Subcutaneous abdominal adipose tissue (tissue), 5 donors: ENCODE data around the gene WFIKKN2.

Experiments
- H3K27ac ChIP-seq: one replicate; pipeline ENCODE4 v1.7.0; 2013; ENCODE audit warnings: low read depth, mild to moderate bottlenecking, inconsistent platforms, low read length, moderate library complexity
- H3K27me3 ChIP-seq, 5 donors: one replicate each; pipeline ENCODE4 v1.7.0; 2013; ENCODE audit warnings: low read length in 5 of 5, inconsistent platforms in 1 of 5; ENCODE audit not compliant: control insufficient read depth in 5 of 5, insufficient read depth in 4 of 5
- H3K36me3 ChIP-seq, 5 donors: one replicate each; pipeline ENCODE4 v1.7.0; 2013; ENCODE audit warnings: low read length in 5 of 5; ENCODE audit not compliant: control insufficient read depth in 5 of 5, insufficient read depth in 5 of 5
- H3K4me1 ChIP-seq, 5 donors: one replicate each; pipeline ENCODE4 v1.7.0; 2013; ENCODE audit warnings: low read length in 5 of 5, mild to moderate bottlenecking in 3 of 5, moderate library complexity in 1 of 5; ENCODE audit not compliant: control insufficient read depth in 5 of 5, insufficient read depth in 5 of 5
- H3K4me3 ChIP-seq, 5 donors: one replicate each; pipeline ENCODE4 v1.7.0; 2013; ENCODE audit warnings: low read length in 5 of 5, low read depth in 1 of 5
- H3K9ac ChIP-seq, 5 donors: one replicate each; pipeline ENCODE4 v1.7.0; 2013; ENCODE audit warnings: low read length in 5 of 5, mild to moderate bottlenecking in 4 of 5, moderate library complexity in 3 of 5
- H3K9me3 ChIP-seq, 5 donors: one replicate each; pipeline ENCODE4 v1.7.0; 2013; ENCODE audit warnings: low read length in 5 of 5; ENCODE audit not compliant: control insufficient read depth in 5 of 5
- donor health status: healthy.
- donor health status: healthy.
- donor health status: healthy.
- donor health status: healthy.
- donor health status: healthy.

The WFIKKN2 gene

GRCh38 chr17:50841277-50841948, 6.0 kb downstream of the WFIKKN2 start:
- Histone ChIP-seq H3K27ac (no peak overlapping the region), H3K9me3 (no peaks in the 10 kb centered on the region), H3K4me3 (no peak overlapping the region), H3K9ac (no peak overlapping the region), H3K36me3 (no peaks in the 10 kb centered on the region), H3K27me3 (peaks cover 0 to 3% (median 0%) of the 10 kb centered on the region in 5 donors), H3K4me1 (no peaks in the 10 kb centered on the region)

DNA sequence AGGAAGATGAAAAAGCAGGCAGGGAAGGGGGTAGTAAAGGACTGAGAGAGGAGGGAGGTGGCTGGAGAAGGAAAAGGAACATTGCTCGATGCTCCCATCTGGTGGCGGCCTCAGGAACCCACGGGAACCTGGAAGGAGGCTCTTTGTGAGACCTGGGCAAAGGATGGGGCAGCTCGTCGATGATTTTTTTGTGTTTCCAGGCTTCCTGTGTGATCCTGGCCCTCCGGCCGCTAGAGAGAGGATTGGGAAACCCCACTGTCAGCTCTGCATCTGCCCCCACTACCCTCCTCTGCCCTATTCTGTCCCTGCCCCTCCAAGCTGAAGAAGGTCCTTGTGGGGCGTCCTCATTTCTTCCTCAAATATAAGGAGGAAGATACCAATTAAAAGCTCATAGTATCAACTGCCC, 6.6 kb downstream of the WFIKKN2 start:
- H3K27ac ChIP-seq: no peak overlapping the region
- no peaks in the 10 kb centered on the region for H3K36me3 ChIP-seq
- H3K4me1 ChIP-seq: no peaks in the 10 kb centered on the region
- peaks cover 0 to 3% (median 0%) of the 10 kb centered on the region in 5 donors for H3K27me3 ChIP-seq
- no peaks in the 10 kb centered on the region for H3K9me3 ChIP-seq
- no peak overlapping the region for H3K4me3 ChIP-seq
- no peak overlapping the region for H3K9ac ChIP-seq

DNA sequence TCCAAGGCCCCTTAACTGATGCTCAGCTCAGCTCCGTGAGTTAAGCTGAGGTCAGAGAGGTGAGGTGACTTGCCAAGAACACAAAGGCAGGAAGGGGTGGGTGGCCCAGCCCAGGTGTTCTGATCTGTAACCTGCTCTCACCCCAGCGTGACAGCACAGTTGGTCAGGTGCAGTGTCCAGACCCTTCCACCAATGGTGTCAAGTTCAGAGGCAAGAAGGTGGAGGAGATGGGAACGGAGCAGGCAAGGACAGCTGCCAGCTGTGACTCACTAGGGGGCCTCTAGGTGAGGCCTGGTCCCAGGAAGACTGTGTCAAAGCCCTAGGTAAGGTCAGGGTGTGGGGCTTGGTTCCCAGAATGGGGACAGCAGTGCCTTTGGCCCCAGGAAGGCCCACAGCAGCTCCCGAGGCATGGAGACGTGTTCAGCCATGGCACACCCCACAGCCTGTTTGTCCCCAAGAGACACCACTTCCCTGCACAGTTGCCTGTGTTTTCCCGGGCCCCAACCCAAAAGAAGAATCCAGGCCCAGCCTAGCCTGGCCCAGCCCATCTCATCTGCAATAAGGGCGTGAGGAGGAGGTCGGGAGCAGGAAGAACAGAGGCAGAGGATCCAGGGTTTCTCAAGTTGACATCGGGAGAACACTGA, 7.2 kb downstream of the WFIKKN2 start:
- Histone ChIP-seq H3K36me3 (no peaks in the 10 kb centered on the region), H3K9me3 (no peaks in the 10 kb centered on the region), H3K4me1 (no peaks in the 10 kb centered on the region), H3K9ac (no peak overlapping the region), H3K4me3 (no peak overlapping the region), H3K27me3 (peaks cover 0 to 3% (median 0%) of the 10 kb centered on the region in 5 donors), H3K27ac (no peak overlapping the region)

- no peak overlapping the region for H3K27ac ChIP-seq
Observed at GRCh38 chr17:50843150-50843905, 7.9 kb downstream of the WFIKKN2 start.

DNA sequence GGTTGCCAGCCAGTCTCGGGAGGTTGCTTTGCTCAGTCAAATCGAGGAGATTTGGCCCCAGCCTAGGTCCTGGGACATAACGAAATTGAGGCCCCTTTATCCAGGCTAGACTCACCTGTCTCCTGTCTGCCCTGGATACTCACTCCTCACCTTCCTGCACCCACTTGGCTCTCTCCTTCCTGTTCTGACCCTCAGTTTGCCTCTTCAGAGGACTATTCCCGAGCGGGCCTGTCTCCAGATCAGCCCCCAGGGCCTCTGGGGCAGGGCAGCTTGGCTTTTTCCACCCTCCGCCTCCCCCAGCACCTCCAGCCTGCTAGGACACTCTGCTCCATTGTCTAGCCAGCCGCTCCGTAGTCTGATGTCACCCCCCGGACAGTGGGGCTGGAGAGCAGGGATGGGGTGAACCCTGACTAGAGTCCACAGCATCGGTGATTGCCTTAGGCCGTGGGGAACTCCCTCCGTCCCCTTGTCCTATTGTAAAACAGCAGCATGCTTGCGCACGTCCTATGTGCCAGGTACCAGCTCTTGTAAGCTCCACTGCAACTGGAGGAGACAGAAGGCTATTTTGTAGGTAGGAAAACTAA, 8.8 kb downstream of the WFIKKN2 start:
- Histone ChIP-seq H3K9ac (no peak overlapping the region), H3K27me3 (peaks cover 0 to 3% (median 0%) of the 10 kb centered on the region in 5 donors), H3K36me3 (no peaks in the 10 kb centered on the region), H3K4me3 (no peak overlapping the region), H3K27ac (no peak overlapping the region), H3K4me1 (no peaks in the 10 kb centered on the region), H3K9me3 (no peaks in the 10 kb centered on the region)

More at GRCh38 chr17:50843150-50843905, 7.9 kb downstream of the WFIKKN2 start:
- Histone ChIP-seq H3K9me3 (no peaks in the 10 kb centered on the region), H3K27me3 (peaks cover 0 to 3% (median 0%) of the 10 kb centered on the region in 5 donors), H3K4me3 (no peak overlapping the region), H3K4me1 (no peaks in the 10 kb centered on the region), H3K9ac (no peak overlapping the region), H3K36me3 (no peaks in the 10 kb centered on the region)

GRCh38 chr17:50845240-50846147, 10.1 kb downstream of the WFIKKN2 start:
- H3K27me3 ChIP-seq: peaks cover 0 to 3% (median 0%) of the 10 kb centered on the region in 5 donors
- H3K4me3 ChIP-seq: no peak overlapping the region

GRCh38 chr17:50847566-50847965, 12.2 kb downstream of the WFIKKN2 start:
- Histone ChIP-seq H3K27me3 (peaks cover 0 to 3% (median 0%) of the 10 kb centered on the region in 5 donors), H3K4me1 (peaks cover 0 to 9% (median 5%) of the 10 kb centered on the region in 5 donors), H3K36me3 (no peaks in the 10 kb centered on the region), H3K9ac (no peak overlapping the region), H3K27ac (no peak overlapping the region), H3K9me3 (no peaks in the 10 kb centered on the region), H3K4me3 (no peak overlapping the region)

More at GRCh38 chr17:50845240-50846147, 10.1 kb downstream of the WFIKKN2 start:
- no peaks in the 10 kb centered on the region for H3K4me1 ChIP-seq
- no peaks in the 10 kb centered on the region for H3K36me3 ChIP-seq
- H3K27ac ChIP-seq: no peak overlapping the region
- H3K9ac ChIP-seq: no peak overlapping the region
- H3K9me3 ChIP-seq: no peaks in the 10 kb centered on the region

DNA sequence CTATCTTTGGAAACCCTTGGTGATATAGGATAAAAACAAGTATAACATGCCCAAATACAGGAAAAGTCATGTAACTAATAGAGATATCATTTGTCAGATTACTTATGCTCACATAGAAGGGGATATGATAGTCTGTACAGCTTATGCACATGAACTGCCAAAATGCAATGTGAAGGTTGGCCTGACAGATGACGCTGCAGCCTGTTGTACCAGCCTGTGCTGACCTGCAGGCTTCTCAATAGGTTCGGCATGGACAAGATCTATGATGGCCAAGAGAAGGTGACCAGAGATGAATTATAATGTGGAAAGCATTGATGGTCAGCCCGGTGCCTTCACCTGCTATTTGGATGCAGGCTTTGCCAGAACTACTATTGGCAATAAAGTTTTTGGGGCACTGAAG, 12.7 kb downstream of the WFIKKN2 start:
- no peak overlapping the region for H3K4me3 ChIP-seq
- peaks cover 0 to 11% (median 6%) of the 10 kb centered on the region in 5 donors for H3K4me1 ChIP-seq

GRCh38 chr17:50848711-50849110, 13.3 kb downstream of the WFIKKN2 start:
- Histone ChIP-seq H3K36me3 (no peaks in the 10 kb centered on the region), H3K27ac (no peak overlapping the region), H3K4me3 (no peak overlapping the region), H3K9me3 (no peaks in the 10 kb centered on the region), H3K27me3 (no peaks in the 10 kb centered on the region), H3K9ac (no peak overlapping the region), H3K4me1 (peaks cover 0 to 11% (median 6%) of the 10 kb centered on the region in 5 donors)

More for the DNA sequence above, 12.7 kb downstream of the WFIKKN2 start:
- no peak overlapping the region for H3K27ac ChIP-seq
- H3K9me3 ChIP-seq: no peaks in the 10 kb centered on the region
- H3K27me3 ChIP-seq: peaks cover 0 to 2% (median 0%) of the 10 kb centered on the region in 5 donors
- H3K9ac ChIP-seq: no peak overlapping the region
- H3K36me3 ChIP-seq: no peaks in the 10 kb centered on the region
